K562 (cell line): ENCODE data around the gene KIAA0513. TPM values are rescaled to one million over a fixed set of nuclear protein-coding genes. Genes with fewer than 3 reads are reported as not detected.
A peak's percentile ranks its signal among the peaks of the same experiment; 100 is the strongest.

Source experiments
- CBX1 ChIP-seq: sonication (generic); IDR thresholded peaks from 2 replicates; pipeline ENCODE4 v1.6.1; 2016; ENCODE audit warnings: antibody characterized with exemption, low read depth, mild to moderate bottlenecking
- ELK3 ChIP-seq: fragments of 450-650 bp; formaldehyde crosslinking; IDR thresholded peaks from 2 replicates; pipeline ENCODE4 v1.4.0; 2020; ENCODE audit warnings: mild to moderate bottlenecking
- EP400 ChIP-seq: fragments of 450-650 bp; IDR thresholded peaks from 2 replicates; pipeline ENCODE4 v1.6.1; 2017; ENCODE audit warnings: antibody characterized with exemption, mild to moderate bottlenecking, moderate library complexity
- ESRRB ChIP-seq: fragments of 250-450 bp; sonication (Bioruptor Pico); IDR thresholded peaks from 2 replicates; pipeline ENCODE4 v1.5.0; 2020; ENCODE audit warnings: mild to moderate bottlenecking, moderate library complexity, borderline replicate concordance
- EWSR1 ChIP-seq: fragments of 450-650 bp; IDR thresholded peaks from 2 replicates; pipeline ENCODE4 v1.6.1; 2018; ENCODE audit warnings: borderline replicate concordance, mild to moderate bottlenecking, low read depth, moderate library complexity; ENCODE audit not compliant: partially characterized antibody
- FIP1L1 ChIP-seq: fragments of 200-400 bp; formaldehyde crosslinking; IDR thresholded peaks from 2 replicates; pipeline ENCODE4 v1.6.1; 2018; ENCODE audit warnings: mild to moderate bottlenecking, low read depth, low read length; ENCODE audit not compliant: poor library complexity, severe bottlenecking
- HDGF ChIP-seq: fragments of 450-650 bp; IDR thresholded peaks from 2 replicates; pipeline ENCODE4 v1.6.1; 2016
- KDM4B ChIP-seq, 2 experiments: fragments of 450-650 bp in 1 of 2; sonication (generic) in 1 of 2; IDR thresholded peaks; 2 replicates each; pipeline ENCODE4 v1.6.1; 2016 to 2017; ENCODE audit warnings: borderline replicate concordance in 2 of 2, antibody characterized with exemption in 1 of 2, low read depth in 1 of 2, mild to moderate bottlenecking in 1 of 2
- KLF1 ChIP-seq: fragments of 450-650 bp; IDR thresholded peaks from 2 replicates; pipeline ENCODE4 v1.6.1; 2016; ENCODE audit warnings: missing genetic modification characterization, missing compliant biosample characterization
- MCM2 ChIP-seq: fragments of 450-650 bp; IDR thresholded peaks from 2 replicates; pipeline ENCODE4 v1.6.1; 2017; ENCODE audit warnings: low read depth, mild to moderate bottlenecking
- MIER1 ChIP-seq: fragments of 450-650 bp; IDR thresholded peaks from 2 replicates; pipeline ENCODE4 v1.6.1; 2016; ENCODE audit warnings: antibody characterized with exemption, mild to moderate bottlenecking, low read depth
- NFIX ChIP-seq: fragments of 250-450 bp; sonication (Bioruptor Pico); IDR thresholded peaks from 2 replicates; pipeline ENCODE4 v1.4.0; 2020; ENCODE audit warnings: low read depth, mild to moderate bottlenecking, moderate library complexity
- NFRKB ChIP-seq: fragments of 450-650 bp; IDR thresholded peaks from 2 replicates; pipeline ENCODE4 v1.6.1; 2016; ENCODE audit warnings: low read depth
- PRMT5 ChIP-seq: sonication (generic); formaldehyde crosslinking; IDR thresholded peaks from 2 replicates; pipeline ENCODE4 v1.5.0; 2020; ENCODE audit warnings: missing genetic modification reagents
- RBM22 ChIP-seq: fragments of 200-400 bp; formaldehyde crosslinking; IDR thresholded peaks from 2 replicates; pipeline ENCODE4 v1.6.1; 2018; ENCODE audit warnings: low read length, low read depth; ENCODE audit not compliant: poor library complexity, severe bottlenecking
- SRSF7 ChIP-seq: fragments of 200-400 bp; formaldehyde crosslinking; optimal IDR thresholded peaks from 2 replicates; pipeline ENCODE3; 2017; ENCODE audit warnings: mild to moderate bottlenecking, low read depth, low read length
- TCF15 ChIP-seq: fragments of 250-450 bp; sonication (Bioruptor Pico); IDR thresholded peaks from 2 replicates; pipeline ENCODE4 v1.8.0; 2022; ENCODE audit warnings: moderate library complexity, mild to moderate bottlenecking, inconsistent platforms
- TEAD4 ChIP-seq, 2 experiments: sonication (generic) in 1 of 2; formaldehyde crosslinking in 1 of 2; IDR thresholded peaks; 2 replicates each; pipeline versions ENCODE4 v1.6.1 to v1.8.0; 2012 to 2022; ENCODE audit warnings: borderline replicate concordance in 1 of 2, inconsistent platforms in 1 of 2, low read length in 1 of 2, mild to moderate bottlenecking in 1 of 2, missing genetic modification reagents in 1 of 2
- THRA ChIP-seq: fragments of 450-650 bp; IDR thresholded peaks from 2 replicates; pipeline ENCODE4 v1.6.1; 2017; ENCODE audit warnings: mild to moderate bottlenecking, moderate library complexity
- XRCC5 ChIP-seq: fragments of 200-400 bp; formaldehyde crosslinking; IDR thresholded peaks from 2 replicates; pipeline ENCODE4 v1.6.1; 2017; ENCODE audit warnings: low read depth, mild to moderate bottlenecking, low read length
- ZHX1 ChIP-seq: fragments of 150-350 bp; conservative IDR thresholded peaks from 2 replicates; pipeline ENCODE4 v1.6.1; 2014; ENCODE audit warnings: low read length
- ZKSCAN8 ChIP-seq: fragments of 200-800 bp; sonication (Bioruptor generic); IDR thresholded peaks from 2 replicates; pipeline ENCODE4 v1.6.1; 2016; ENCODE audit warnings: missing genetic modification characterization, missing compliant biosample characterization
- ZNF263 ChIP-seq: sonication (generic); formaldehyde crosslinking; IDR thresholded peaks from 2 replicates; pipeline ENCODE4 v1.8.0; 2022; ENCODE audit warnings: mild to moderate bottlenecking, missing genetic modification reagents, borderline replicate concordance
- ZNF589 ChIP-seq: fragments of 200-800 bp; sonication (Bioruptor generic); IDR thresholded peaks from 2 replicates; pipeline ENCODE4 v1.6.1; 2016; ENCODE audit warnings: low read depth, missing genetic modification characterization, missing compliant biosample characterization
- polyA plus RNA-seq, 8 experiments: library from polyadenylated mRNA; depleted of rRNA in 4 of 8; stranded (reverse) in 5 of 8; unstranded in 3 of 8; fragments of >200 nt; fragmentation: Nextera tagmentation in 2 of 8; fragmentation: Illumina TruSeq in 1 of 8; extraction: Ambion mirVana in 2 of 8; extraction: Trizol in 1 of 8; gene quantifications; 2 replicates each; pipeline versions ENCODE4 v1.2.1 to v1.2.3, GENCODE V29; 2011 to 2014; ENCODE audit warnings: inconsistent platforms in 1 of 8, missing spikeins in 1 of 8
- total RNA-seq, 7 experiments: library from RNA; depleted of rRNA in 6 of 7; stranded (reverse); fragments of >200 nt in 6 of 7; fragmentation: Illumina TruSeq in 2 of 7; extraction: Trizol in 2 of 7; gene quantifications; 2 replicates each; pipeline versions ENCODE4 v1.2.1 to v1.2.3, GENCODE V29; 2011 to 2021; ENCODE audit warnings: low replicate concordance in 1 of 7

The KIAA0513 gene
- total and polyA plus RNA-seq, 9 of the 15 experiments (the other 6 are each of a cell fraction or from before 2014, with no cell fraction given): 0.18 to 13.7 (median 10.2) TPM

- TF ChIP-seq TCF15 (CRISPR knock-in tag) (peak; percentile 71; the same call in 1 of the 2 replicates), SRSF7 (no peak), NFIX (CRISPR knock-in tag) (no peak), RBM22 (no peak), ELK3 (CRISPR knock-in tag) (peak; percentile 46; the same call in 1 of the 2 replicates), FIP1L1 (peak; percentile 76), KLF1 (tag) (no peak), KDM4B (IDR thresholded peaks at IDR 0.05; ENCODE audit: borderline replicate concordance in 2 of 2, low read depth in 1 of 2) (peak in 1 of 2 experiments; percentile 66; a peak in 1 of 4 replicates), XRCC5 (0 out of 2 replicates have a peak, but pooled peaks have one; percentile 58), ZNF263 (CRISPR knock-in tag) (no peak), TEAD4 (IDR thresholded peaks at IDR 0.05; ENCODE audit: low read length) (no peak), TEAD4 (CRISPR knock-in tag; IDR thresholded peaks at IDR 0.05; ENCODE audit: borderline replicate concordance) (no peak), CBX1 (peak; percentile 32; the same call in 1 of the 2 replicates), PRMT5 (no peak), ZKSCAN8 (CRISPR knock-in tag) (no peak), ZNF589 (no peak), THRA (no peak), NFRKB (no peak; the same call in 1 of the 2 replicates), MCM2 (no peak), EP400 (no peak), ESRRB (no peak), EWSR1 (no peak), ZHX1 (no peak), MIER1 (no peak), HDGF (no peak)
These were observed at the start of gene KIAA0513 (continued) for GRCh38 chr16:85027349-85027957.
